ENCODE measurements around the gene TAOK1.

- TF ChIP-seq POLR2A (IDR thresholded peaks at IDR 0.05) = no peak
- TF ChIP-seq, protein P1, sequence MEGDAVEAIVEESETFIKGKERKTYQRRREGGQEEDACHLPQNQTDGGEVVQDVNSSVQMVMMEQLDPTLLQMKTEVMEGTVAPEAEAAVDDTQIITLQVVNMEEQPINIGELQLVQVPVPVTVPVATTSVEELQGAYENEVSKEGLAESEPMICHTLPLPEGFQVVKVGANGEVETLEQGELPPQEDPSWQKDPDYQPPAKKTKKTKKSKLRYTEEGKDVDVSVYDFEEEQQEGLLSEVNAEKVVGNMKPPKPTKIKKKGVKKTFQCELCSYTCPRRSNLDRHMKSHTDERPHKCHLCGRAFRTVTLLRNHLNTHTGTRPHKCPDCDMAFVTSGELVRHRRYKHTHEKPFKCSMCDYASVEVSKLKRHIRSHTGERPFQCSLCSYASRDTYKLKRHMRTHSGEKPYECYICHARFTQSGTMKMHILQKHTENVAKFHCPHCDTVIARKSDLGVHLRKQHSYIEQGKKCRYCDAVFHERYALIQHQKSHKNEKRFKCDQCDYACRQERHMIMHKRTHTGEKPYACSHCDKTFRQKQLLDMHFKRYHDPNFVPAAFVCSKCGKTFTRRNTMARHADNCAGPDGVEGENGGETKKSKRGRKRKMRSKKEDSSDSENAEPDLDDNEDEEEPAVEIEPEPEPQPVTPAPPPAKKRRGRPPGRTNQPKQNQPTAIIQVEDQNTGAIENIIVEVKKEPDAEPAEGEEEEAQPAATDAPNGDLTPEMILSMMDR (IDR thresholded peaks at IDR 0.05) = no peak
Measured at GRCh38 chr17:29595107-29595942, 205.2 kb downstream of the TAOK1 start.
